Activated CD4-positive, alpha-beta T cell treated with anti-CD3 and anti-CD28 coated beads for 36 hours (primary cell): ENCODE measurements around the gene HLA-A. TPM values are rescaled to one million over a fixed set of nuclear protein-coding genes. Genes with fewer than 3 reads are reported as not detected.
A peak's percentile ranks its signal among the peaks of the same experiment; 100 is the strongest.

Experiments used
- ATAC-seq: fragments of 200-7000 bp; cut with Tn5 transposase; one replicate; pipeline ENCODE4 v1.10.0; 2021; ENCODE audit warnings: mild to moderate bottlenecking, moderate library complexity
- CTCF ChIA-PET: fragments of 350-600 bp; sonication (Branson Sonifier 250); formaldehyde crosslinking; loops from one replicate; lab custom pipeline; 2021; ENCODE audit warnings: antibody characterized with exemption; lab: Charles Lee
- POLR2A ChIA-PET: fragments of 350-600 bp; sonication (Branson Sonifier 250); formaldehyde crosslinking; loops from one replicate; lab custom pipeline; 2021; ENCODE audit warnings: antibody characterized with exemption, inconsistent platforms; lab: Charles Lee
- DNase-seq: peaks from one replicate; pipeline ENCODE4 v3.0.0-alpha.2; 2020
- H3K27ac Mint-ChIP-seq: one replicate; pipeline ENCODE4 v1.8.0; 2021; ENCODE audit warnings: mixed read lengths
- H3K27me3 Mint-ChIP-seq: one replicate; pipeline ENCODE4 v1.8.0; 2021; ENCODE audit warnings: mixed read lengths
- H3K36me3 Mint-ChIP-seq: one replicate; pipeline ENCODE4 v1.8.0; 2021; ENCODE audit warnings: low read depth, mixed read lengths
- H3K4me1 Mint-ChIP-seq: one replicate; pipeline ENCODE4 v1.8.0; 2021; ENCODE audit warnings: mixed read lengths
- H3K4me3 Mint-ChIP-seq: one replicate; pipeline ENCODE4 v1.8.0; 2021; ENCODE audit warnings: mild to moderate bottlenecking, moderate library complexity, mixed read lengths
- H3K9me3 Mint-ChIP-seq: one replicate; pipeline ENCODE4 v1.8.0; 2021; ENCODE audit warnings: low read depth, mixed read lengths
- intact Hi-C, 2 experiments: fragments of 100-400 bp; cut with DNase I in 1 of 2; cut with micrococcal nuclease in 1 of 2; formaldehyde crosslinking; loops; one replicate each; pipeline versions ENCODE4 v1.14.2 to v1.15.1; 2022 to 2024; cut with DNase I, micrococcal nuclease
- total RNA-seq, 2 experiments: library from RNA; stranded (reverse); gene quantifications; one replicate each; pipeline ENCODE4 v1.2.3, GENCODE V29; 2021

The HLA-A gene
- total RNA-seq, 2 experiments from 2014 or later = 1,053 to 1,189 TPM

GRCh38 chr6:29948277-29948676 lies 5.9 kb downstream of the HLA-A start:
- Mint-ChIP-seq H3K36me3 (peaks cover 59% of the 10 kb centered on the region), H3K4me3 (no peak overlapping the region), H3K9me3 (no peaks in the 10 kb centered on the region), H3K27me3 (no peaks in the 10 kb centered on the region), H3K27ac (peak overlapping the region; percentile 11), H3K4me1 (peaks cover 38% of the 10 kb centered on the region)
- intact Hi-C loops = loop anchor here (1.0 to 2.0 kb wide), 4 partner anchors 17 to 155 kb away; no protein-coding TSS in a partner anchor
- ATAC-seq = no peak
- ChIA-PET CTCF (interaction anchor here (1.6 kb wide), 1 partner anchor 16 kb away, joined by 4 read pairs; no protein-coding TSS in a partner anchor), POLR2A (interaction anchor here (0.6 to 2.3 kb wide), 3 partner anchors 16 to 155 kb away, joined by 3 to 14 read pairs (median 4); no protein-coding TSS in a partner anchor)
- DNase-seq = no peak

- Mint-ChIP-seq H3K4me3 (no peak overlapping the region), H3K27ac (no peak overlapping the region), H3K4me1 (peaks cover 32% of the 10 kb centered on the region), H3K27me3 (no peaks in the 10 kb centered on the region), H3K36me3 (peaks cover 42% of the 10 kb centered on the region), H3K9me3 (no peaks in the 10 kb centered on the region)
- intact Hi-C loops = loop anchor here in 1 of 2 experiments (2.0 kb wide), 1 partner anchor 157 kb away; no protein-coding TSS in a partner anchor
- ATAC-seq = no peak
- POLR2A ChIA-PET = no interaction called here
- DNase-seq = no peak
- CTCF ChIA-PET = interaction anchor here (0.6 kb wide), 2 partner anchors 452 to 746 kb away, joined by 3 read pairs; no protein-coding TSS in a partner anchor
These were observed 7.6 kb downstream of the HLA-A start for GRCh38 chr6:29949934-29950333.

GRCh38 chr6:29951882-29952281 lies 9.6 kb downstream of the HLA-A start:
- Mint-ChIP-seq H3K36me3 (peaks cover 23% of the 10 kb centered on the region), H3K4me1 (peaks cover 12% of the 10 kb centered on the region), H3K27me3 (no peaks in the 10 kb centered on the region), H3K9me3 (no peaks in the 10 kb centered on the region), H3K4me3 (no peak overlapping the region), H3K27ac (no peak overlapping the region)
- intact Hi-C loops = loop anchor here in 1 of 2 experiments (1.0 kb wide), 1 partner anchor 154 kb away; no protein-coding TSS in a partner anchor
- no peak for ATAC-seq
- ChIA-PET POLR2A (no interaction called here), CTCF (interaction anchor here (0.6 kb wide), 2 partner anchors 13 to 65 kb away, joined by 3 read pairs; no protein-coding TSS in a partner anchor)
- no peak for DNase-seq

GRCh38 chr6:29953001-29953441 lies 10.7 kb downstream of the HLA-A start:
- CTCF ChIA-PET = interaction anchor here (0.8 kb wide), 1 partner anchor 11 kb away, joined by 3 read pairs; no protein-coding TSS in a partner anchor

GRCh38 chr6:29953686-29954085 lies 11.4 kb downstream of the HLA-A start:
- no peak overlapping the region for H3K4me3 Mint-ChIP-seq
- H3K36me3 Mint-ChIP-seq = peaks cover 8% of the 10 kb centered on the region

More at GRCh38 chr6:29953001-29953441, 10.7 kb downstream of the HLA-A start:
- Mint-ChIP-seq H3K4me1 (peaks cover 9% of the 10 kb centered on the region), H3K27me3 (no peaks in the 10 kb centered on the region), H3K36me3 (peaks cover 15% of the 10 kb centered on the region), H3K9me3 (no peaks in the 10 kb centered on the region), H3K27ac (no peak overlapping the region), H3K4me3 (no peak overlapping the region)
- DNase-seq = no peak
- POLR2A ChIA-PET = no interaction called here
- ATAC-seq = no peak
- intact Hi-C loops = no loop called here

DNA sequence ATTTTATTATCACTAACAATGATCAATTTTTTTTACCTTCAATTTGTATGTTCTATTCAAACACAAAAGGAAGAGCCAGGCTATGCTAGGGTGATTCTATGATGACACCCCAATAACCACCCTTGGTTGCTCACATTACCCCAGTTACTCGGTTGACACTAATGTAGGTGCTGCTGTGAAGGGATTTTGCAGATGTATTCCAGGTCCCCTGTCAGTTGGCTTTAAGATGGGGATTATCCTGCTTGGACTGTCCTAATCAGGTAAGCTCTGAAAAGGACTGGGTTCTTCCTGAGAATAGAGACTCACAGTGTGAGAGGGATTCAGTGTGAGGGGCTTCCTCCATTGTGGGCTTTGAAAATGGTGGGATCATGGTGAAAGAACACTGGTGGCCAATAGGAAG lies 11.9 kb downstream of the HLA-A start:
- ChIA-PET CTCF (interaction anchor here (1.8 kb wide), 1 partner anchor 106 kb away, joined by 6 read pairs; no protein-coding TSS in a partner anchor), POLR2A (no interaction called here)
- intact Hi-C loops = no loop called here
- Mint-ChIP-seq H3K9me3 (no peaks in the 10 kb centered on the region), H3K27me3 (no peaks in the 10 kb centered on the region), H3K4me3 (no peak overlapping the region), H3K36me3 (peaks cover 2% of the 10 kb centered on the region), H3K27ac (no peak overlapping the region), H3K4me1 (peaks cover 4% of the 10 kb centered on the region)
- DNase-seq (no peak), ATAC-seq (no peak)

More at GRCh38 chr6:29953686-29954085, 11.4 kb downstream of the HLA-A start:
- no peak for ATAC-seq
- Mint-ChIP-seq H3K27ac (no peak overlapping the region), H3K4me1 (peaks cover 3% of the 10 kb centered on the region), H3K9me3 (no peaks in the 10 kb centered on the region), H3K27me3 (no peaks in the 10 kb centered on the region)
- intact Hi-C loops = no loop called here
- no peak for DNase-seq
- ChIA-PET POLR2A (no interaction called here), CTCF (no interaction called here)

DNA sequence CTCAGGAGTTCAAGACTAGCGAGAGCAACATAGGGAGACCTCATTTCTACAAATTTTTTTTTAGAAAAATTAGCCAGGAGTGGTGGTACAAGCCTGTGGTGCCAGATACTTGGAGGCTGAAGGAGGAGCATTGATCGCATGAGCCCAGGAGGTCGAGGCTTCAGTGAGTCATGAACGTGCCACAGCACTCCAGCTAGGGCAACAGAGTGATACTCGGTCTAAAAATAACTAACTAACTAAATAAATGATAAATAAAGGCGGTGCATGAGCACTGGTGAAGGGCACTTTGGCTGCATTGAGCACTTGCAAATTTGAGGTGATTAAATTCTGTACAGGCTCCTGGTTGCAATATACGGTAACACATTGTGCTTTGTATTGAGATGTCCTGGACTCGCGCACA lies 13.5 kb downstream of the HLA-A start:
- intact Hi-C loops = loop anchor here in 1 of 2 experiments (1.0 kb wide), 1 partner anchor 157 kb away; no protein-coding TSS in a partner anchor
- DNase-seq = no peak
- no peak overlapping the region for H3K27ac Mint-ChIP-seq
- no peaks in the 10 kb centered on the region for H3K36me3 Mint-ChIP-seq
- peaks cover 4% of the 10 kb centered on the region for H3K4me1 Mint-ChIP-seq
- no peaks in the 10 kb centered on the region for H3K9me3 Mint-ChIP-seq
- no peaks in the 10 kb centered on the region for H3K27me3 Mint-ChIP-seq
- ChIA-PET CTCF (interaction anchor here (1.8 kb wide), 1 partner anchor 108 kb away, joined by 6 read pairs; no protein-coding TSS in a partner anchor), POLR2A (no interaction called here)
- no peak for ATAC-seq
- no peak overlapping the region for H3K4me3 Mint-ChIP-seq

DNA sequence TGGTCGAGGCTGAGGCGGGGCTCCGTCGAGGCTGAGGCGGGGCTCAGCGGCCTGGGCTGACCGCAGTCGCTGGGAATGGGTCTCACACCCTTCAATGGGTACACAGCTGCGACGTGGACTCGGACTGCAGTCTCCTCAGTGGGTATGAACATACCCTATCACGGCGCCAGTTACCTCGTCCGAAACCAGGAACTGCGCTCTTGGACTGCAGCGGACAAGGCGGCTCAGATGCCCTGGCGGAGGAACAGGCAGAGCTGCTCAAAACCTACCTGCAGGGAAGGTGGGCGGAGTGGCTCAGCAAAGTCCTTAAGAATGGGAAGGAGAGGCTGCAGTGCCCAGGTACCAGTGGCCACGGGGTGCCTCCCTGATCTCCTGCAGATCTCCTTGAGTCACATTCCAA lies 14.2 kb downstream of the HLA-A start:
- DNase-seq = no peak

GRCh38 chr6:29958046-29958445 lies 15.7 kb downstream of the HLA-A start:
- CTCF ChIA-PET = no interaction called here
- ATAC-seq = no peak
- Mint-ChIP-seq H3K4me1 (peaks cover 6% of the 10 kb centered on the region), H3K27me3 (no peaks in the 10 kb centered on the region), H3K9me3 (no peaks in the 10 kb centered on the region), H3K27ac (no peak overlapping the region), H3K4me3 (no peak overlapping the region), H3K36me3 (no peaks in the 10 kb centered on the region)
- no peak for DNase-seq
- intact Hi-C loops = no loop called here
- POLR2A ChIA-PET = no interaction called here

More for the DNA sequence above, 14.2 kb downstream of the HLA-A start:
- no peaks in the 10 kb centered on the region for H3K9me3 Mint-ChIP-seq
- intact Hi-C loops = no loop called here
- no peak overlapping the region for H3K4me3 Mint-ChIP-seq
- CTCF ChIA-PET = no interaction called here
- POLR2A ChIA-PET = no interaction called here
- no peaks in the 10 kb centered on the region for H3K36me3 Mint-ChIP-seq
- H3K27ac Mint-ChIP-seq = no peak overlapping the region
- H3K27me3 Mint-ChIP-seq = no peaks in the 10 kb centered on the region
- no peak for ATAC-seq
- H3K4me1 Mint-ChIP-seq = peaks cover 4% of the 10 kb centered on the region

GRCh38 chr6:29958921-29959320 lies 16.6 kb downstream of the HLA-A start:
- DNase-seq = no peak
- Mint-ChIP-seq H3K27me3 (no peaks in the 10 kb centered on the region), H3K27ac (no peak overlapping the region), H3K36me3 (no peaks in the 10 kb centered on the region), H3K4me1 (peaks cover 13% of the 10 kb centered on the region), H3K9me3 (no peaks in the 10 kb centered on the region), H3K4me3 (no peak overlapping the region)
- POLR2A ChIA-PET = no interaction called here
- CTCF ChIA-PET = no interaction called here
- ATAC-seq = no peak
- intact Hi-C loops = no loop called here

DNA sequence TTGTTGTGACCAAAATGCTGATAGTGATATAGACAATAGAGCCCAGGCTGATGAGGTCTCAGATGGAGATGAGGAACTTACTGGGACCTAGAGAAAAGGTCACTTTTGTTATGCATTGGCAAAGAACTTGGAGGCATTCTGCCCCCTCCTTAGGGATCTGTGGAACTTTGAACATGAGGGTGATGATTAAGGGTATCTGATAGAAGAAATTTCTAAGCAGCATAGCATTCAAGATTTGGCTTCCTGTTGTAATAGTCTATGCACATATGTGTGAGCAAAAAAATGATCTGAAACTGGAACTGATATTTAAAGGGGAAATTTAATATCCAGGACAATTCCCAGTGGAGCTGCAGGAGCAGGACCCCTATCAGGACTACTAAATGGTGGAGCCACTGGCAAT lies 17.1 kb downstream of the HLA-A start:
- no peak for DNase-seq
- CTCF ChIA-PET = no interaction called here
- no peak overlapping the region for H3K27ac Mint-ChIP-seq
- H3K27me3 Mint-ChIP-seq = no peaks in the 10 kb centered on the region
- H3K4me3 Mint-ChIP-seq = no peak overlapping the region
- ATAC-seq = no peak
- intact Hi-C loops = no loop called here
- no peaks in the 10 kb centered on the region for H3K9me3 Mint-ChIP-seq
- H3K4me1 Mint-ChIP-seq = peaks cover 19% of the 10 kb centered on the region
- POLR2A ChIA-PET = interaction anchor here (0.5 kb wide), 1 partner anchor 11 kb away, joined by 3 read pairs; no protein-coding TSS in a partner anchor
- no peaks in the 10 kb centered on the region for H3K36me3 Mint-ChIP-seq

DNA sequence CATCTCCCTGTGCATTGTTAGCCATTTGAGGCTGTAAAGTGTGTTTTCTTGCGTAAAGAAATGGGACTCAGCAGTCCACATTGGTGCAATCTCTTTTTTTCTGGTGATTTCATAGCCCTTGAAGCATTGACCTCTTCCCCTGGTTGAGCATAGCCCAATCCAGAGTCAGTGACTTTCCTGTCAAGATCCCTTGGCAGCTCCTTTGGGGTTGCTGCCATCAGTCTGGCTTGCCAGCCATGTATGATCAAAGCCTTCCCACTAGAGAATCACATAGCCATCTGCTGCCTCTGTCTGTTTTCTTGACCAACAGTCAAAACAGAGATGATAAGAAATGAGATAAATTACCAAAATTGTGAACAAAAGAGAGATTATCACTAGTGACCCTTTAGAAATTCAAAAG lies 19.6 kb downstream of the HLA-A start:
- ATAC-seq (no peak), DNase-seq (no peak)
- H3K27ac Mint-ChIP-seq = no peak overlapping the region
- H3K4me3 Mint-ChIP-seq = no peak overlapping the region
- no peaks in the 10 kb centered on the region for H3K9me3 Mint-ChIP-seq
- ChIA-PET POLR2A (no interaction called here), CTCF (no interaction called here)
- no peaks in the 10 kb centered on the region for H3K27me3 Mint-ChIP-seq
- intact Hi-C loops = no loop called here
- H3K4me1 Mint-ChIP-seq = peaks cover 40% of the 10 kb centered on the region
- peaks cover 2% of the 10 kb centered on the region for H3K36me3 Mint-ChIP-seq
